Endothelial cell of umbilical vein (primary cell): ENCODE data around the gene GLIPR1L2. TPM values are rescaled to one million over a fixed set of nuclear protein-coding genes. Genes with fewer than 3 reads are reported as not detected.
A peak's percentile ranks its signal among the peaks of the same experiment; 100 is the strongest.

Experiments used
- BruUV-seq: library from RNA; stranded (reverse); fragments of 400-500 nt; replicated peaks from 2 replicates; lab custom pipeline; 2021; lab: Mats Ljungman, UMichigan
- CTCF ChIA-PET: fragments of 300-600, 350-600 bp; sonication (Branson Sonifier 250); formaldehyde crosslinking; loops from one replicate; lab custom pipeline; 2021; ENCODE audit warnings: antibody characterized with exemption, inconsistent platforms; lab: Charles Lee
- POLR2A ChIA-PET: fragments of 300-600, 350-600 bp; sonication (Branson Sonifier 250); formaldehyde crosslinking; loops from one replicate; lab custom pipeline; 2021; ENCODE audit warnings: antibody characterized with exemption, inconsistent platforms; lab: Charles Lee
- DNase-seq: peaks from one replicate; pipeline ENCODE4 v3.0.0-alpha.2; 2011; ENCODE audit warnings: low read depth, low spot score
- FAIRE-seq: peaks from 2 replicates; lab custom pipeline; 2011; peaks lifted over from hg19 to GRCh38; lab: Jason Lieb, UNC
- H2AFZ ChIP-seq: 2 replicates; pipeline ENCODE4 v1.6.0; 2012; ENCODE audit warnings: low read depth, low read length, control low read depth, inconsistent platforms
- H3K27ac ChIP-seq: 2 replicates; pipeline ENCODE4 v1.5.1; 2011; ENCODE audit warnings: low read depth, mild to moderate bottlenecking, control low read depth, low read length, moderate library complexity; ENCODE audit not compliant: insufficient read depth
- H3K27me3 ChIP-seq, 2 experiments: 2 replicates each; pipeline versions ENCODE4 v1.6.0 to v1.6.1; 2011; ENCODE audit warnings: low read length in 2 of 2, mixed read lengths in 1 of 2; ENCODE audit not compliant: control insufficient read depth in 2 of 2, insufficient read depth in 2 of 2
- H3K36me3 ChIP-seq, 2 experiments: 2 replicates in 1 of 2; 3 replicates in 1 of 2; pipeline ENCODE4 v1.5.1; 2011; ENCODE audit warnings: low read length in 2 of 2, mild to moderate bottlenecking in 1 of 2, moderate library complexity in 1 of 2; ENCODE audit not compliant: control insufficient read depth in 2 of 2, insufficient read depth in 2 of 2; ENCODE audit errors: extremely low read depth in 1 of 2
- H3K4me1 ChIP-seq: 3 replicates; pipeline ENCODE4 v1.5.1; 2011; ENCODE audit warnings: mild to moderate bottlenecking, low read length; ENCODE audit not compliant: control insufficient read depth, insufficient read depth; ENCODE audit errors: extremely low read depth
- H3K4me2 ChIP-seq: 2 replicates; pipeline ENCODE4 v1.6.1; 2011; ENCODE audit warnings: low read length, control low read depth, mixed read lengths; ENCODE audit not compliant: insufficient read depth
- H3K4me3 ChIP-seq, 3 experiments: fragments of 200-600 bp in 1 of 3; sonication (generic), shearing (Covaris generic) in 1 of 3; replicated peaks in 1 of 3; 2 replicates each; pipeline ENCODE4 v1.5.1; 2011 to 2016; ENCODE audit warnings: control low read depth in 3 of 3, low read length in 3 of 3, mild to moderate bottlenecking in 2 of 3, inconsistent platforms in 1 of 3, low read depth in 1 of 3, moderate library complexity in 1 of 3; ENCODE audit not compliant: insufficient read depth in 1 of 3
- H3K79me2 ChIP-seq: 2 replicates; pipeline ENCODE4 v1.6.0; 2012; ENCODE audit warnings: low read length, inconsistent platforms; ENCODE audit not compliant: control insufficient read depth, insufficient read depth
- H3K9ac ChIP-seq: replicated peaks from 2 replicates; pipeline ENCODE3; 2011; ENCODE audit warnings: low read length, control low read depth; ENCODE audit not compliant: insufficient read depth; ENCODE audit errors: extremely low read depth
- H3K9me1 ChIP-seq: replicated peaks from 3 replicates; pipeline ENCODE4 v1.6.0; 2011; ENCODE audit warnings: mild to moderate bottlenecking, low read length; ENCODE audit not compliant: control insufficient read depth, insufficient read depth; ENCODE audit errors: extremely low read depth
- H3K9me3 ChIP-seq: replicated peaks from 2 replicates; pipeline ENCODE4 v1.5.1; 2012; ENCODE audit warnings: low read length, inconsistent platforms; ENCODE audit not compliant: control insufficient read depth, insufficient read depth
- H4K20me1 ChIP-seq: replicated peaks from 2 replicates; pipeline ENCODE3; 2011; ENCODE audit warnings: mild to moderate bottlenecking, low read length; ENCODE audit not compliant: control insufficient read depth, insufficient read depth; ENCODE audit errors: extremely low read depth
- CTCF ChIP-seq, 2 donors: IDR thresholded peaks; 1 replicate in 1 of 2; 2 replicates in 1 of 2; pipeline ENCODE4 v1.5.1; 2011; ENCODE audit warnings: low read length in 2 of 2, mild to moderate bottlenecking in 2 of 2, moderate library complexity in 2 of 2, control low read depth in 1 of 2, inconsistent platforms in 1 of 2, low read depth in 1 of 2; ENCODE audit not compliant: insufficient read depth in 1 of 2; ENCODE audit errors: extremely low read depth in 1 of 2
- EZH2 ChIP-seq: IDR thresholded peaks from 2 replicates; pipeline ENCODE4 v1.6.1; 2012; ENCODE audit warnings: borderline replicate concordance, low read depth, mild to moderate bottlenecking, moderate library complexity, low read length, inconsistent platforms; ENCODE audit not compliant: severe bottlenecking
- FOS ChIP-seq: IDR thresholded peaks from 2 replicates; pipeline ENCODE4 v1.6.1; 2011; ENCODE audit warnings: mild to moderate bottlenecking, low read length, moderate library complexity, borderline replicate concordance; ENCODE audit not compliant: insufficient read depth
- GATA2 ChIP-seq: IDR thresholded peaks from 2 replicates; pipeline ENCODE4 v1.7.0; 2011; ENCODE audit warnings: low read depth, mild to moderate bottlenecking, moderate library complexity, mixed read lengths, low read length; ENCODE audit not compliant: insufficient read length, insufficient read depth
- JUN ChIP-seq: IDR thresholded peaks from 2 replicates; pipeline ENCODE4 v1.6.1; 2011; ENCODE audit warnings: borderline replicate concordance, low read depth; ENCODE audit not compliant: insufficient read length, insufficient read depth
- MAX ChIP-seq: IDR thresholded peaks from 2 replicates; pipeline ENCODE4 v1.6.1; 2011; ENCODE audit not compliant: insufficient read depth, insufficient read length
- MYC ChIP-seq: IDR thresholded peaks from one replicate; pipeline ENCODE4 v1.6.1; 2011; ENCODE audit warnings: mild to moderate bottlenecking, low read depth, low read length
- POLR2A ChIP-seq: IDR thresholded peaks from 2 replicates; pipeline ENCODE4 v1.6.1; 2012; ENCODE audit warnings: low read depth, mild to moderate bottlenecking, control low read depth, low read length
- POLR2AphosphoS5 ChIP-seq: IDR thresholded peaks from 2 replicates; pipeline ENCODE4 v1.6.1; 2012; ENCODE audit warnings: low read depth, mild to moderate bottlenecking, control low read depth, low read length, moderate library complexity; ENCODE audit not compliant: insufficient read depth
- dilution Hi-C: fragments of 300-500 bp; cut with MboI; formaldehyde crosslinking; loops from one replicate; pipeline ENCODE4 v1.15.0; 2019; ENCODE audit warnings: low sequenced_read_pairs; ENCODE audit not compliant: extremely low pct_ligation_motif_present
- intact Hi-C: fragments of 100-400 bp; cut with micrococcal nuclease; formaldehyde crosslinking; loops from one replicate; pipeline ENCODE4 v1.10.0; 2022
- polyA plus RNA-seq, 4 experiments: library from polyadenylated mRNA; depleted of rRNA in 3 of 4; stranded (reverse) in 3 of 4; unstranded in 1 of 4; fragments of >200 nt; gene quantifications; 2 replicates each; pipeline versions ENCODE4 v1.2.1 to v1.2.3, GENCODE V29; 2011 to 2012; ENCODE audit warnings: missing spikeins in 1 of 4
- total RNA-seq: library from RNA; stranded (reverse); gene quantifications from 2 replicates; pipeline ENCODE4 v1.2.3, GENCODE V29; 2021

The GLIPR1L2 gene
- total and polyA plus RNA-seq, 2 donors (not counting 3 experiments of a cell fraction or from before 2014, with no cell fraction given), result 0.07 TPM; not detected in 1

- DNase-seq (peak; percentile 93), FAIRE-seq (peak; percentile 89)
- no TSS peak for BruUV-seq
- intact Hi-C loops, result loop anchor here (1.0 to 10.0 kb wide), 4 partner anchors 34 to 1104 kb away; partner anchors contain the start of genes GLIPR1L1 and GLIPR1L2
- no peaks in the 10 kb centered on the region for H3K9me3 ChIP-seq
- H3K4me2 ChIP-seq, result peak within 1 kb of the TSS; percentile 98
- H3K79me2 ChIP-seq, result peaks cover 31% of the 10 kb centered on the region
- peaks cover 29% of the 10 kb centered on the region for H3K4me1 ChIP-seq
- H3K9ac ChIP-seq, result peak within 1 kb of the TSS; percentile 86
- peak within 1 kb of the TSS; percentile 37 to 79 (median 47) for H3K4me3 ChIP-seq
- H3K36me3 ChIP-seq, result peaks cover 0 to 2% of the 10 kb centered on the region in 2 experiments
- H2AFZ ChIP-seq, result peak within 1 kb of the TSS; percentile 76
- dilution Hi-C loops, result no loop called here
- ChIA-PET POLR2A (interaction anchor here (0.6 to 1.9 kb wide), 8 partner anchors 9 to 814 kb away, joined by 3 to 7 read pairs (median 3); partner anchors contain the start of gene GLIPR1L2), CTCF (interaction anchor here (0.6 to 3.8 kb wide), 10 partner anchors 9 to 1186 kb away, joined by 3 to 25 read pairs (median 4); partner anchors contain the start of genes GLIPR1L1 and GLIPR1L2)
- H3K27me3 ChIP-seq, result no peaks in the 10 kb centered on the region
- no peaks in the 10 kb centered on the region for H3K9me1 ChIP-seq
- peak within 1 kb of the TSS; percentile 80 for H3K27ac ChIP-seq
- no peak for TF ChIP-seq MAX
- TF ChIP-seq MYC, result no peak
- peak; percentile 96 for TF ChIP-seq POLR2A
- TF ChIP-seq JUN, result peak; percentile 40
- TF ChIP-seq EZH2, result no peak
- no peak for TF ChIP-seq CTCF (IDR thresholded peaks at IDR 0.05; ENCODE audit: extremely low read depth in 1 of 2, insufficient read depth in 1 of 2, low read depth in 1 of 2, low read length in 2 of 2)
- peak; percentile 92 for TF ChIP-seq POLR2AphosphoS5
- no peak for TF ChIP-seq GATA2
- peak; percentile 48 for TF ChIP-seq FOS
- H4K20me1 ChIP-seq, result no peaks in the 10 kb centered on the region
Observed at GRCh38 chr12:75480469-75480949, 89.6 kb downstream of the GLIPR1L2 start, which contains the start of gene GLIPR1. TSS of gene GLIPR1 (plus strand) at chr12:75480755. CDS start at chr12:75480881, 126 bp downstream.
